SU-DHL-6 (cell line): ENCODE measurements around the gene SPCS2.

Source experiments
- H2AFZ ChIP-seq: fragments of 200-600 bp; sonication (generic); 2 replicates; pipeline ENCODE4 v1.6.1; 2014; ENCODE audit warnings: low read depth, mild to moderate bottlenecking, moderate library complexity, mixed read lengths, antibody characterized with exemption, low read length; ENCODE audit not compliant: severe bottlenecking
- H3F3A ChIP-seq: fragments of 200-600 bp; shearing (Covaris generic); 2 replicates; pipeline ENCODE4 v1.6.0; 2016; ENCODE audit warnings: antibody characterized with exemption, mild to moderate bottlenecking; ENCODE audit not compliant: insufficient read depth
- H3K27ac ChIP-seq: fragments of 200-600 bp; sonication (generic); 2 replicates; pipeline ENCODE4 v1.5.1; 2016; ENCODE audit warnings: low read depth, mild to moderate bottlenecking, low read length, moderate library complexity, mixed read lengths
- H3K27me3 ChIP-seq: fragments of 200-600 bp; sonication (generic), shearing (Covaris generic); 2 replicates; pipeline ENCODE4 v1.6.0; 2014; ENCODE audit warnings: mild to moderate bottlenecking, low read length
- H3K36me3 ChIP-seq: fragments of 200-600 bp; sonication (generic); 2 replicates; pipeline ENCODE4 v1.6.1; 2014; ENCODE audit warnings: mild to moderate bottlenecking, low read length, mixed read lengths
- H3K4me2 ChIP-seq: fragments of 300-600, 200-600 bp; shearing (Covaris generic), sonication (generic); 2 replicates; pipeline ENCODE4 v1.6.0; 2014; ENCODE audit warnings: low read length, low read depth, mild to moderate bottlenecking; ENCODE audit not compliant: poor library complexity, severe bottlenecking
- H3K4me3 ChIP-seq: fragments of 200-600 bp; sonication (generic); 2 replicates; pipeline ENCODE4 v1.5.1; 2014; ENCODE audit warnings: antibody characterized with exemption, low read length, mild to moderate bottlenecking, mixed read lengths; ENCODE audit not compliant: insufficient read depth, poor library complexity, severe bottlenecking
- H3K79me2 ChIP-seq: fragments of 200-600 bp; sonication (generic); 2 replicates; pipeline ENCODE4 v1.6.1; 2014; ENCODE audit warnings: mild to moderate bottlenecking, low read length, moderate library complexity; ENCODE audit not compliant: insufficient read depth
- H3K9ac ChIP-seq: fragments of 200-600 bp; sonication (generic); 2 replicates; pipeline ENCODE4 v1.7.0; 2014; ENCODE audit warnings: mild to moderate bottlenecking, low read length
- H3K9me2 ChIP-seq: fragments of 200-600 bp; sonication (generic); replicated peaks from 2 replicates; pipeline ENCODE4 v1.6.1; 2014; ENCODE audit warnings: low read length; ENCODE audit not compliant: insufficient read depth
- H3K9me3 ChIP-seq: fragments of 200-600 bp; sonication (generic); 2 replicates; pipeline ENCODE4 v1.6.1; 2014; ENCODE audit warnings: low read length, mixed read lengths; ENCODE audit not compliant: insufficient read depth
- H4K20me1 ChIP-seq: fragments of 200-600 bp; sonication (generic); 2 replicates; pipeline ENCODE4 v1.6.1; 2014; ENCODE audit warnings: low read depth, mild to moderate bottlenecking, antibody characterized with exemption, low read length, moderate library complexity, mixed read lengths
- EZH2phosphoT487 ChIP-seq: fragments of 200-600 bp; sonication (generic), shearing (Covaris generic); conservative IDR thresholded peaks from 2 replicates; pipeline ENCODE4 v1.6.1; 2018; ENCODE audit warnings: mild to moderate bottlenecking, antibody characterized with exemption, low read length, moderate library complexity, mixed read lengths
- TF ChIP-seq, protein P1 (sequence below): fragments of 200-600 bp; sonication (generic); IDR thresholded peaks from one replicate; pipeline ENCODE4 v1.5.1; 2017; ENCODE audit warnings: antibody characterized with exemption, mild to moderate bottlenecking, low read length, moderate library complexity; ENCODE audit not compliant: insufficient read depth, poor library complexity, severe bottlenecking

Gene SPCS2

DNA sequence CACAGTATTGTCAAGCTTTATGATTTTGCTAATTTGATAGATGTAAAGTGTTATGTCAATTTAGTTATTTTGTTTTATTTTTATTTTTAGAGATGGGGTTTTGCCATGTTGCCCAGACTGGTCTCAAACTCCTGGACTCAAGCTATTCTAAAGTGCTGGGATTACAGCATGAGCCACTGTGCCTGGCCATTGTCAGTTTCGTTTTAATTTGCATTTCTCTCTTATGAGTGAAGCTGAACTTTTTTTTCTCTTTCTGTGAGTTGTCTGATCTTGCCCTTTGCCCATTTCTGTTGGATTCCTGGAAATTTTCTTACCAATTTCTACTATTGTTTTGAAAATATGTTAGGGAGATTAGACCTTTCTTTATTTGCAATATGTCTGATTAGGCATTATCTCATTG, 55.1 kb downstream of the SPCS2 start:
- no peak for TF ChIP-seq EZH2phosphoT487
- TF ChIP-seq, protein P1, sequence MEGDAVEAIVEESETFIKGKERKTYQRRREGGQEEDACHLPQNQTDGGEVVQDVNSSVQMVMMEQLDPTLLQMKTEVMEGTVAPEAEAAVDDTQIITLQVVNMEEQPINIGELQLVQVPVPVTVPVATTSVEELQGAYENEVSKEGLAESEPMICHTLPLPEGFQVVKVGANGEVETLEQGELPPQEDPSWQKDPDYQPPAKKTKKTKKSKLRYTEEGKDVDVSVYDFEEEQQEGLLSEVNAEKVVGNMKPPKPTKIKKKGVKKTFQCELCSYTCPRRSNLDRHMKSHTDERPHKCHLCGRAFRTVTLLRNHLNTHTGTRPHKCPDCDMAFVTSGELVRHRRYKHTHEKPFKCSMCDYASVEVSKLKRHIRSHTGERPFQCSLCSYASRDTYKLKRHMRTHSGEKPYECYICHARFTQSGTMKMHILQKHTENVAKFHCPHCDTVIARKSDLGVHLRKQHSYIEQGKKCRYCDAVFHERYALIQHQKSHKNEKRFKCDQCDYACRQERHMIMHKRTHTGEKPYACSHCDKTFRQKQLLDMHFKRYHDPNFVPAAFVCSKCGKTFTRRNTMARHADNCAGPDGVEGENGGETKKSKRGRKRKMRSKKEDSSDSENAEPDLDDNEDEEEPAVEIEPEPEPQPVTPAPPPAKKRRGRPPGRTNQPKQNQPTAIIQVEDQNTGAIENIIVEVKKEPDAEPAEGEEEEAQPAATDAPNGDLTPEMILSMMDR: no peak
- no peak overlapping the region for H3K4me2 ChIP-seq
- H3K27ac ChIP-seq: no peak overlapping the region
- H3K9ac ChIP-seq: no peak overlapping the region
- H2AFZ ChIP-seq: no peak overlapping the region
- H3K79me2 ChIP-seq: no peaks in the 10 kb centered on the region
- peaks cover 21% of the 10 kb centered on the region; the same call in 1 of the 2 replicates for H3K36me3 ChIP-seq
- no peaks in the 10 kb centered on the region for H4K20me1 ChIP-seq
- no peaks in the 10 kb centered on the region for H3K27me3 ChIP-seq
- no peaks in the 10 kb centered on the region for H3K9me2 ChIP-seq
- no peak overlapping the region for H3K4me3 ChIP-seq
- H3K9me3 ChIP-seq: no peaks in the 10 kb centered on the region
- H3F3A ChIP-seq: no peaks in the 10 kb centered on the region

- H3K36me3 ChIP-seq: peaks cover 6% of the 10 kb centered on the region; the same call in 1 of the 2 replicates
- no peaks in the 10 kb centered on the region for H3K79me2 ChIP-seq
- no peak overlapping the region for H3K27ac ChIP-seq
These were observed 62.3 kb downstream of the SPCS2 start for GRCh38 chr11:75011357-75011756.

DNA sequence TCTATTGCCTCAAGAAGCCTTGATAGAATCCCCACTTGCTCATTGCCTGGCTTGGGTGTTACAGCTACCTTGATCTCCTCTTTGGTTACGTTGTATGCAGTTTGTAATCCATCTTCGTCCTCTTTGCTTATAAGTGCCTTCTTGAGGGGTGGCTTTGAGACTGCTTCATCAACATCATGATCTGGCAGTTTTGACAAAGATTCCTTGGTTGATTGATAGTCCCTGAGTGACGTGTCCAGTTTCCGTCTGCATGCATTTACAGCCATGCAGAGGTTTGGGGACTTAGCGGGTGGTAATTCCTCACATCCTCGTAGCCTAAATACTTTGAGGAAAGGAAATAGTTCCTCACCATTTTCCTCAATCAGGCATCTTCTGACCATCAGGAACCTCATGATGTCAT, 62.8 kb downstream of the SPCS2 start:
- H3K36me3 ChIP-seq: peaks cover 3% of the 10 kb centered on the region; the same call in 1 of the 2 replicates
- TF ChIP-seq EZH2phosphoT487: no peak
- TF ChIP-seq, protein P1: no peak
- no peak overlapping the region for H3K9ac ChIP-seq
- H3K4me2 ChIP-seq: no peak overlapping the region
- no peak overlapping the region for H3K27ac ChIP-seq
- H3F3A ChIP-seq: no peaks in the 10 kb centered on the region
- H4K20me1 ChIP-seq: no peaks in the 10 kb centered on the region
- no peak overlapping the region for H2AFZ ChIP-seq
- no peaks in the 10 kb centered on the region for H3K9me3 ChIP-seq
- no peaks in the 10 kb centered on the region for H3K9me2 ChIP-seq
- H3K4me3 ChIP-seq: no peak overlapping the region
- H3K79me2 ChIP-seq: no peaks in the 10 kb centered on the region
- no peaks in the 10 kb centered on the region for H3K27me3 ChIP-seq

More at GRCh38 chr11:75011357-75011756, 62.3 kb downstream of the SPCS2 start:
- H3K9me3 ChIP-seq: no peaks in the 10 kb centered on the region
- no peaks in the 10 kb centered on the region for H4K20me1 ChIP-seq
- H3F3A ChIP-seq: no peaks in the 10 kb centered on the region
- no peaks in the 10 kb centered on the region for H3K9me2 ChIP-seq
- no peak overlapping the region for H2AFZ ChIP-seq
- H3K9ac ChIP-seq: no peak overlapping the region
- no peak overlapping the region for H3K4me2 ChIP-seq
- H3K4me3 ChIP-seq: no peak overlapping the region
- H3K27me3 ChIP-seq: no peaks in the 10 kb centered on the region
- TF ChIP-seq EZH2phosphoT487: no peak
- TF ChIP-seq, protein P1: no peak
